Mesothelial cell of epicardium (in vitro differentiated cells): ENCODE results near the gene UST. TPM values are rescaled to one million over a fixed set of nuclear protein-coding genes. Genes with fewer than 3 reads are reported as not detected.

Experiments used
- DNase-seq, 2 experiments: peaks; one replicate each; pipeline ENCODE4 v3.0.0; 2021; ENCODE audit warnings: low spot score in 2 of 2; ENCODE audit not compliant: unreplicated experiment in 2 of 2
- H3K27ac Mint-ChIP-seq: 2 replicates; pipeline ENCODE4 v1.8.0; 2021; ENCODE audit warnings: mixed read lengths
- H3K27me3 Mint-ChIP-seq: 2 replicates; pipeline ENCODE4 v1.8.0; 2021; ENCODE audit warnings: low read depth, mixed read lengths
- H3K36me3 Mint-ChIP-seq: 2 replicates; pipeline ENCODE4 v1.8.0; 2021; ENCODE audit warnings: mixed read lengths
- H3K4me1 Mint-ChIP-seq: 2 replicates; pipeline ENCODE4 v1.8.0; 2021; ENCODE audit warnings: mixed read lengths
- H3K4me3 Mint-ChIP-seq: 2 replicates; pipeline ENCODE4 v1.8.0; 2021; ENCODE audit warnings: mild to moderate bottlenecking, moderate library complexity, mixed read lengths
- H3K9me3 Mint-ChIP-seq: 2 replicates; pipeline ENCODE4 v1.8.0; 2021; ENCODE audit warnings: mixed read lengths
- CTCF ChIP-seq: fragments of 200-600 bp; sonication (generic); IDR thresholded peaks from one replicate; pipeline ENCODE4 v1.5.0; 2021; ENCODE audit warnings: antibody characterized with exemption; ENCODE audit not compliant: unreplicated experiment
- total RNA-seq: library from RNA; stranded (reverse); gene quantifications from 3 replicates; pipeline ENCODE4 v1.2.1, GENCODE V29; 2021

Gene UST
- total RNA-seq, 1 donor from 2014 or later, result 6.6 TPM

- Mint-ChIP-seq H3K9me3 (no peaks in the 10 kb centered on the region), H3K27me3 (no peaks in the 10 kb centered on the region), H3K36me3 (no peaks in the 10 kb centered on the region), H3K4me1 (no peaks in the 10 kb centered on the region), H3K4me3 (no peak overlapping the region), H3K27ac (no peak overlapping the region)
- TF ChIP-seq CTCF, result no peak
- DNase-seq, result no peak
These were observed 9.0 kb upstream of the UST start for GRCh38 chr6:148737806-148738205.

GRCh38 chr6:148738946-148739821 lies 7.6 kb upstream of the UST start:
- TF ChIP-seq CTCF, result no peak
- Mint-ChIP-seq H3K36me3 (no peaks in the 10 kb centered on the region), H3K4me1 (no peaks in the 10 kb centered on the region), H3K9me3 (no peaks in the 10 kb centered on the region), H3K27ac (no peak overlapping the region), H3K4me3 (no peak overlapping the region), H3K27me3 (peaks cover 6% of the 10 kb centered on the region)
- no peak for DNase-seq

GRCh38 chr6:148739822-148740128 lies 7.1 kb upstream of the UST start:
- no peaks in the 10 kb centered on the region for H3K9me3 Mint-ChIP-seq

GRCh38 chr6:148743476-148743875 lies 3.4 kb upstream of the UST start:
- peaks cover 9% of the 10 kb centered on the region for H3K4me1 Mint-ChIP-seq
- DNase-seq, result no peak
- no peaks in the 10 kb centered on the region for H3K36me3 Mint-ChIP-seq
- no peak for TF ChIP-seq CTCF
- H3K27ac Mint-ChIP-seq, result no peak overlapping the region
- no peak overlapping the region for H3K4me3 Mint-ChIP-seq
- peaks cover 15% of the 10 kb centered on the region for H3K27me3 Mint-ChIP-seq
- no peaks in the 10 kb centered on the region for H3K9me3 Mint-ChIP-seq

More at GRCh38 chr6:148739822-148740128, 7.1 kb upstream of the UST start:
- Mint-ChIP-seq H3K27me3 (peaks cover 8% of the 10 kb centered on the region), H3K4me1 (no peaks in the 10 kb centered on the region), H3K4me3 (no peak overlapping the region), H3K27ac (no peak overlapping the region), H3K36me3 (no peaks in the 10 kb centered on the region)
- no peak for DNase-seq
- TF ChIP-seq CTCF, result no peak

- TF ChIP-seq CTCF, result no peak
- Mint-ChIP-seq H3K27ac (peak overlapping the region; percentile 89), H3K27me3 (peaks cover 34% of the 10 kb centered on the region), H3K4me1 (peaks cover 11% of the 10 kb centered on the region), H3K4me3 (peak overlapping the region; percentile 91), H3K36me3 (no peaks in the 10 kb centered on the region), H3K9me3 (no peaks in the 10 kb centered on the region)
- no peak for DNase-seq
These were observed 904 bp upstream of the UST start for GRCh38 chr6:148745926-148746325.

- H3K9me3 Mint-ChIP-seq, result no peaks in the 10 kb centered on the region
- no peaks in the 10 kb centered on the region for H3K36me3 Mint-ChIP-seq
- DNase-seq, result peak in 1 of 2 experiments; percentile 26
- H3K4me3 Mint-ChIP-seq, result peak overlapping the region; percentile 73
- no peak for TF ChIP-seq CTCF
- peaks cover 34% of the 10 kb centered on the region for H3K27me3 Mint-ChIP-seq
- H3K4me1 Mint-ChIP-seq, result peaks cover 11% of the 10 kb centered on the region
- H3K27ac Mint-ChIP-seq, result no peak overlapping the region
These were observed 278 bp downstream of the UST start for GRCh38 chr6:148747145-148747470.
